ENCODE data around the gene PHOSPHO2. TPM values are rescaled to one million over a fixed set of nuclear protein-coding genes. Genes with fewer than 3 reads are reported as not detected.
A peak's percentile ranks its signal among the peaks of the same experiment; 100 is the strongest.

The PHOSPHO2 gene
- total and polyA plus RNA-seq, 2 donors (not counting 3 experiments of a cell fraction or from before 2014, with no cell fraction given), result 0.69 to 2.7 TPM

- no peaks in the 10 kb centered on the region for H3K79me2 ChIP-seq (ENCODE audit: control insufficient read depth, insufficient read depth, low read length)
- no peaks in the 10 kb centered on the region for H4K20me1 ChIP-seq (replicated peaks; ENCODE audit: control insufficient read depth, extremely low read depth, insufficient read depth, low read length)
- peaks cover 15% of the 10 kb centered on the region for H3K4me1 ChIP-seq (ENCODE audit: control insufficient read depth, extremely low read depth, insufficient read depth, low read length)
- FAIRE-seq (peak; percentile 100), DNase-seq (ENCODE audit: low read depth, low spot score) (peak; percentile 94)
- POLR2A ChIA-PET, result no interaction called here
- peak overlapping the region; percentile 22 for H2AFZ ChIP-seq (ENCODE audit: low read depth, low read length)
- peak overlapping the region; percentile 47 for H3K27ac ChIP-seq (ENCODE audit: insufficient read depth, low read depth, low read length)
- no peaks in the 10 kb centered on the region for H3K27me3 ChIP-seq (ENCODE audit: control insufficient read depth in 2 of 2, insufficient read depth in 2 of 2, low read length in 2 of 2)
- no peaks in the 10 kb centered on the region for H3K9me3 ChIP-seq (replicated peaks; ENCODE audit: control insufficient read depth, insufficient read depth, low read length)
- no peaks in the 10 kb centered on the region for H3K36me3 ChIP-seq (ENCODE audit: control insufficient read depth in 2 of 2, extremely low read depth in 1 of 2, insufficient read depth in 2 of 2, low read length in 2 of 2)
- no peak overlapping the region for H3K4me3 ChIP-seq (replicated peaks in 1 of 3; ENCODE audit: insufficient read depth in 1 of 3, low read depth in 1 of 3, low read length in 3 of 3)
- intact Hi-C loops (cut with micrococcal nuclease), result loop anchor here (1.0 to 2.0 kb wide), 3 partner anchors 11 to 22 kb away; partner anchors contain the start of genes CFAP210, KLHL23 and PHOSPHO2
- TF ChIP-seq MAX (IDR thresholded peaks at IDR 0.05; ENCODE audit: insufficient read depth, insufficient read length) (no peak), GATA2 (IDR thresholded peaks at IDR 0.05; ENCODE audit: insufficient read depth, insufficient read length, low read depth, low read length) (peak; percentile 56), CTCF (IDR thresholded peaks at IDR 0.05; ENCODE audit: extremely low read depth in 1 of 2, insufficient read depth in 1 of 2, low read depth in 1 of 2, low read length in 2 of 2) (no peak), EZH2 (IDR thresholded peaks at IDR 0.05; ENCODE audit: borderline replicate concordance, low read depth, low read length, severe bottlenecking) (no peak), JUN (IDR thresholded peaks at IDR 0.05; ENCODE audit: borderline replicate concordance, insufficient read depth, insufficient read length, low read depth) (peak; percentile 77), POLR2A (IDR thresholded peaks at IDR 0.05; ENCODE audit: low read depth, low read length) (peak; percentile 25), FOS (IDR thresholded peaks at IDR 0.05; ENCODE audit: borderline replicate concordance, insufficient read depth, low read length) (peak; percentile 72), POLR2AphosphoS5 (IDR thresholded peaks at IDR 0.05; ENCODE audit: insufficient read depth, low read depth, low read length) (peak; percentile 91), MYC (IDR thresholded peaks at IDR 0.05; ENCODE audit: low read depth, low read length) (no peak)
- no peaks in the 10 kb centered on the region for H3K9me1 ChIP-seq (replicated peaks; ENCODE audit: control insufficient read depth, extremely low read depth, insufficient read depth, low read length)
- dilution Hi-C loops (cut with MboI; ENCODE audit: extremely low pct_ligation_motif_present, low sequenced_read_pairs), result no loop called here
- no peak overlapping the region for H3K9ac ChIP-seq (replicated peaks; ENCODE audit: extremely low read depth, insufficient read depth, low read length)
- CTCF ChIA-PET, result no interaction called here
- no TSS peak for BruUV-seq (replicated peaks)
- H3K4me2 ChIP-seq (ENCODE audit: insufficient read depth, low read length), result no peak overlapping the region
Measured at GRCh38 chr2:169716938-169717690, 22.8 kb downstream of the PHOSPHO2 start.
